GM18498 (cell line): ENCODE measurements around the gene TELO2.

ENCODE experiments used
- ATAC-seq: cut with Tn5 transposase; IDR thresholded peaks from one replicate; pipeline ENCODE4 v1.9.1; 2021; ENCODE audit warnings: mild to moderate bottlenecking, moderate library complexity; ENCODE audit not compliant: unreplicated experiment

Gene TELO2

DNA sequence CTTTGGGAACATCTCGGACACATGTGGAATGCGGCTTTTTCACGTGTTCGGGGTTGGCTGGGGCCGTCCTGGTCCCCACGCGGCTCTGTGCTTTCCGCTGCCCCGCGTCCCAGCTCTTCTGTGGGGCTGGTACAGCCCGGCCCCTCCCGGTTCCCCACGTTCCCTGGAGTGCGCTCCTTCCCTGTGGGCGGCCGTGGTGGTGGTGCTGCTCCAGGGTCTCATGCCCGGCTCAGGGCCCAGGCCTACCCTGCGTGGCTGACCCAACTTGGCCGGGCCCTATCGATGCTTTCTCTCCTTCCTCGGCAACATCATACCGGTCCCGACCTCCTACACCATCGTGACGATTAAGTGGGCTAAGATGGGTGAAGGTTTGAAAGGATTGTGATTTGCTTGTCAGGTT, 3.3 kb downstream of the TELO2 start:
- no peak for ATAC-seq

DNA sequence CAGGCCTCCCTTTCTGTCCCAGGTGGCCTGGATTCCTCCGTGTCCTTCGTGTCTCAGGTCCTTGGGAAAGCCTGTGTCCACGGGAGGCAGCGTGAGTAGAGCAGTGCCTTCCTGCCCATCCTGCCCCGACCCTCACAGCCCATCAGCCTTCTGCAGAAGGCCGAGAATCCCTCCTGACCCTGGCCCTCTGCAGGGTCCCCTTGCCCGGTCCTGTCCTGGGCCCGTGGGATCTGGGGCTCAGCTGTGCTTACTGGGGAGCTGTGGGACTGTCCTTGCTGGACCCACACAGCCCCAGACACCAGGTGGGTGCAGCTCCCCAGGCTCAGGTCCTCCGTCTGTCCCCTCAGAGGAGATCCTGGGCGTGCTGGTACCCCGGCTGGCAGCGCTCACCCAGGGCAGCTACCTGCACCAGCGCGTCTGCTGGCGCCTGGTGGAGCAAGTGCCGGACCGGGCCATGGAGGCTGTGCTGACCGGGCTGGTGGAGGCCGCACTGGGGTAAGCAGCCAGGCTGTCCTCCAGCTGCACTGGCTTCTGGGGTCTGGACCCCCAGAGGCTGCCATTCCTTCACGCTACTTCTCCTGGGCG, 3.9 kb downstream of the TELO2 start:
- no peak for ATAC-seq

DNA sequence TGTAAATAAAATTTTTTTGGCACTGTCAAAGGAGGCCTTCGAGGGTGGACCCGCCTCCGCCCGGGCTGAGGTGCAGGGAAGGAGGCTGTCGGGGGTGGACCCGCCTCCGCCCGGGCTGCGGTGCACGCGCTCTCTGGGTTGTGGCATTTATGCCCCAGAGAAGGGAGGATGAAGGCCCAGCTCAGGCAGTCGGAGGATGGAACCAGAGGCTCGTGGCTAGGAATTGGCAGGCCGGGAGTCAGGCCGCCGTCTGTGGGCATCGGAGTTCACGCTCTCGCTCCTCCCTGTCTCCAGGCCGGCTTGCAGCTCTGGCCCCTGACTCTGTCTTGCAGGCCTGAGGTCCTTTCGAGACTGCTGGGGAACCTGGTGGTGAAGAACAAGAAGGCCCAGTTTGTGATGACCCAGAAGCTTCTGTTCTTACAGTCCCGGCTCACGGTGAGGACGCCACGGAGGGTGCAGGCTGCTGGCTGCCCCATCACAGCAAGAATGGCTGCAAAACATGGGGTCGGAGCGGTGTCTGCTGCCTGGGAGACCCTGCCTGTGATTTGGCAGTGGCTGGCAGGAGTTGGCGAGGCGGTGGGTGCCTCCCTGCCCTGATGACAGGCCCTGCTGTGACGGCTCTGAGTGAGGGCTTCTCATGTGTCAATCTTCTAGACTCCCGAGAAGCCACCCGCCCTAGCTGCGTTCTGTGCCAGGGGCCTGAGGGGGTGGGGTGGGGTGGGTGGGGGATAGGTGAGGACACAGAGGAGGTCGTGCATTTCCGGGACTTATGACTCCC, 5.9 kb downstream of the TELO2 start:
- no peak for ATAC-seq

DNA sequence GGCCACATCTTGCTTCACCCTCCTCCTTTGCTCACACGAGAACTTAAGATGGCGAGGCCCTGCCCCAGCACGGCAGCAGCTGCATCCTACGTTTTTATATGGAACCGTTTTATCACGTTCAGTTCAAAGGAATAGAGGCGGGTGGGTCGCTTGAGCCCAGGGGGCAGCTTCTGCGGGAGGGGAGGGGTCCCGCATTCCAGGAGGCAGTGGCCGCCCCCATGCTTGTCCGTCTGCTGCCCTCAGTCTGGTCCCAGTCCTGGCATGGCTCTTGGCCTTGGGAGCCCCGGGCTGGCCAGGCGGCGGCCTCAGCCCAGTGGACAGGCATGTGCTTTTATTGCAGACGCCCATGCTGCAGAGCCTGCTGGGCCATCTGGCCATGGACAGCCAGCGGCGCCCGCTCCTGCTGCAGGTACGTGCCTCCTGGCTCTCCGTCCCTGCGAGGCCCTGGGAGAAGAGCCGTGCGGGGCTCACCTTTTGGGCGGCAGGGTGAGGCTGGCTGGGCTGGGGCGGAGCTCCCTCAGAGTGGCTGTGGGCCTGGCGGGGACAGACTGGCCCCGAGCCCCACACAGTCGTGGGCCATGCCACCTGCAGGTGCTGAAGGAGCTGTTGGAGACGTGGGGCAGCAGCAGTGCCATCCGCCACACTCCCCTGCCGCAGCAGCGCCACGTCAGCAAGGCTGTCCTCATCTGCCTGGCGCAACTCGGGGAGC, 6.8 kb downstream of the TELO2 start:
- no peak for ATAC-seq

DNA sequence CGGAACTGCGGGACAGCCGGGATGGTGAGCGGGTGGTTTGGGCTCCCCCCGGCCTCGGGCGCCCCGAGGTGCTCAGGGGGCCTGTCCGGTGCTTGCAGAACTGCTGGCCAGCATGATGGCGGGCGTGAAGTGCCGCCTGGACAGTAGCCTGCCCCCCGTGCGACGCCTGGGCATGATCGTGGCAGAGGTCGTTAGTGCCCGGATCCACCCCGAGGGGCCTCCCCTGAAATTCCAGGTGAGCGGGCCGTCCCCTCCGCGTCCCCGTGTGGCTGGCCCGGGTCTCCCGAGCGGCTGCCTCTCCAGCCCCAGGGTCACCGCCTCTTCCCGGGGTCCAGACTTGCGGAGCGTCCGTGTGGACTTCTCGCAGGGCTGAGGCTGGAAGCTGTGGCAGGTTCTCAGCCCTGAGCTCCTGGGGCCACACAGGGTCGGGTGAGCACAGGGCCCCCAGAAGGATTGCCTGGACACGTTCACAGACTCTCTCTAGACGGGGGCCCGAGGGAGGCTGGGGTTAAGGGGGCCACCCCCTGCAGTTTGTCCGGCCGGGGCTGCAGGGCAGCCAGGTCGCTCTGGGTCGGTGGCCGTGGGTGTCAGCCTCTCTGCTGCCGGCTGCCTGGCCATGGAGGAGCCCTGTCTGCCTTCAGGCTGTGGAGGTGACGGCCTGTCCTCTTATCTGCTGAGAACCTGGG, 7.4 kb downstream of the TELO2 start:
- ATAC-seq, result no peak

DNA sequence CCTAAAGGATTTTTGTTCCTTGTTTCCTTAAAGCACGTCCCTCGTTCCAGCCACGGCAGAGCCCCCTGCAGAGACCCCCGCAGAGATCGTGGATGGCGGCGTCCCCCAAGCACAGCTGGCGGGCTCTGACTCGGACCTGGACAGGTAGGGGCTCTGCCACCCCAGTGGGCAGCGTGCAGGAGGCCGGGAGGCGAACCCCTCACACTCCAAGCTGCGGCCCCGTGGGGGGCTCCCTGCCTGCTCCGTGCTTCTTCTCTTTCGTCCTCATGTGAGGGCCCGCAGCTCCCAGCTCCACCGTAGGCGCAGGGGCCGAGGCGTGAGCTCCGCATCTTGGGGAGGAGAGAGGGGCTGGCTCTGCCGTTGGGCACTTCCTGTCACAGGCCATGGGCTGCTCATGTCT, 8.5 kb downstream of the TELO2 start:
- ATAC-seq, result no peak

DNA sequence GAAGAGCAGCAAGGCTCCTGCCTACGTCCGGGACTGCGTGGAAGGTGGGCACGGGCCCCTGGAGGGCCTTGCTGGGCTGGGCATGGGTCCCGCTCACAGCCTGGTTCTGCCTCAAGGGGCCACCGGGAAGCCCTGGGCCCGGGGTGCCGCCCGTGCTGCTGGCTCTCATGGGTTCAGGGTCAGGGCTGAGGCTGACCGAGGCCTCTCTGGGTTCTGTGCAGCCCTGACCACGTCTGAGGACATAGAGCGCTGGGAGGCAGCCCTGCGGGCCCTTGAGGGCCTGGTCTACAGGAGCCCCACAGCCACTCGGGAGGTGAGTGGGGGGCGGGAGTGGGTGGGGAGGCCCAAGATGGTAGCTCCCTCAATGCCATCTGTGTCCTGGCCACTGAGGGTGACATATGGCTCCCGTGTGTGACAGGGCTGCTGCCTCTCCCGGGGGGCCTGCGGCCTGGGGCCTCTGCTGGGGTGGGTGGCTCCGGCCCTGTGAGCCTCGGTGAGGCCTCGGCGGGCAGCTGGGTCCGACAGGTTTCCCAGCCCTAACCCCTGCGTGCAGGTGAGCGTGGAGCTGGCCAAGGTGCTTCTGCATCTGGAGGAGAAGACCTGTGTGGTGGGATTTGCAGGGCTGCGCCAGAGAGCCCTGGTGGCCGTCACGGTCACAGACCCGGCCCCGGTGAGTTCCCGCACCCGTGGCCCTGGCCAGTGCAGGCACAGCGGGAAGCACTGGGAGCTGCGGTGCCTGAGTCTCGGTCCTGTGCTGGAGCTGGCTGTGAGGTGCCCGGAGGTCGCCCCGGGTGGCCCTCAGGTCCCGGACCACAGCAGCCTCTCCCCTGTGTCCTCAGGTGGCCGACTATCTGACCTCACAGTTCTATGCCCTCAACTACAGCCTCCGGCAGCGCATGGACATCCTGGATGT, 9.2 kb downstream of the TELO2 start:
- no peak for ATAC-seq

DNA sequence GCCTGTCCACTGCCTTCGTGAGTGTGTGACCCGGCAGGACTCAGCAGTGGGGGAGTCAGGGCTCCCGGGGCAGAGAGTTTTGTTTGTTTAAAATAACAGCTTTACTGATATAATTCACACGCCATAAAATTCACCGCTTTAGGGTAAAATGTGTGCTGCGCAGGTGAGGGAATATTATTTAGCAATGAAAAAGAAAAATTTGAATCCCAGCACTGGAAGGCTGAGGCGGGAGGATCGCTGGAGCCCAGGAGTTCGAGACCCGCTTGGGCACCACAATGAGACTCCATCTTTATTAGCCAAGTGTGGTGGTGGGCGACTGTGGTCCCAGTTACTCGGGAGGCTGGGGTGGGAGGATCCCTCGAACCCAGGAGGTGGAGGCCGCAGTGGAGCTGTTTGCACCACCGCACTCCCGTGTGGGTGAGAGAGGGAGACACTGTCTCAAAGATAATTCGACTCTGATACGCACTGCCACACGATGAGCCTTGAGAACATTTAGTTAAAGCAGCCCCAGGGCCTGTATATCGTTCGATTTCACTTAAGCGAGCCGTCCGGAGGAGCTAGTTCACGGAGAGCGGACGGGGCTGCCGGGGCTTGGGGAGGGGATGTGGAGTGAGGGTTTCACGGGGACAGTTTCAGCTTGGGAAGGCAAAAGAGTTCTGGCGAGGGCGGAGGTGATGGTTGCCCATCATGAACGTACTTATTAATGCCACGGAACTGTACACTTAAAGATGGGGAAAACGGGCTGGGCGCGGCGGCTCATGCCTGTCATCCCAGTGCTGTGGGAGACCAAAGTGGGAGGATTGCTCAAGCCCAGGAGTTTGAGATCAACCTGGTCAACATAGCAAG, 10.2 kb downstream of the TELO2 start:
- ATAC-seq, result no peak

DNA sequence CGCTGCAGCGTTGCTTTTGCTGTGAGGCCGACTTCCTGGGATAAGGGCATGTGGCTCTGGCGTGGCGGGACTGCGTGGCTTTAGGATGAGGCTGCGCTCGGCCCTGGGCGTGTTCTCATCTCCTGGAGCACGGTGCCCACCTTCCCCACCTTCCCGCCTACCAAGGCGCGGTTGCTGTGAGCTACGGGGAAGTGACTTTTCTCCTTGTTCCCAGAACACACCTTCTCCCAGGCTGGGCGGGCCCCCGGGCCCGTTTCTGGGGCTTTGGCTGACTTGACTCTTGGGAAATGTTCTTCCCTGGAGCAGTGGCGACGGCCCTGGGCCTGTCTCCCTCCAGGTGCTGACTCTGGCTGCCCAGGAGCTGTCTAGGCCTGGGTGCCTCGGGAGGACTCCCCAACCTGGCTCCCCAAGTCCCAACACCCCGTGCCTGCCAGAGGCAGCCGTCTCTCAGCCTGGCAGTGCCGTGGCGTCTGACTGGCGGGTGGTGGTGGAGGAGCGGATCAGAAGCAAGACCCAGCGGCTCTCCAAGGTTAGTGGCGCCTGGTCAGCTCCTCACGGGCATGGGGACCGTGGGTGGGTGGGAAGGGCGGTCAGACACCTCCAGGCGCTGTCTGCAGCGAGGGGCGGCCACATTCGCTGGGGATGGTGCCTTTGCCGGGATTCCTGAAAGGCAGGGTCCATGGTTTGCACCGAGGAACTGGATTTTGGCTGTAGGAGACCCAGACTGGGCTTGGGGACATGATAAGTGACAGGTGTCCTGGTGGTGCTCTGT, 12.1 kb downstream of the TELO2 start:
- ATAC-seq, result no peak

DNA sequence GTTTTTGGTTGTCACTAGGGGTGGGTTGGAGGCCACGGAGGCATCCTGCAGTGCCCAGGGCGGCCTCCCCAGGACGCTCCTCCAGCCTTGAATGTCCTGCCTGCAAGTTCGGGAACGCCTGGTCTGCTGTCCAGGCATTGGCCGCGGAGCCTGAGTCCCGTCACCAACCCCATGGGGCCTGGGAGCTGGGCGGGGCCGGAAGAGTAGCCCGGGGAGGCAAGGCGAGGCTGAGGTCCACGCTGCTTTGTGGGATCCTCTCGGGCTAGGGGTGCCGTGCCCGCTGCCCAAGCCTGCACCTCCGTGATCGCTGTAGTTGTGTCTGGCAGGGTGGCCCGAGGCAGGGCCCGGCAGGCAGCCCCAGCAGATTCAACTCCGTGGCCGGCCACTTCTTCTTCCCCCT, 12.8 kb downstream of the TELO2 start:
- ATAC-seq, result no peak

DNA sequence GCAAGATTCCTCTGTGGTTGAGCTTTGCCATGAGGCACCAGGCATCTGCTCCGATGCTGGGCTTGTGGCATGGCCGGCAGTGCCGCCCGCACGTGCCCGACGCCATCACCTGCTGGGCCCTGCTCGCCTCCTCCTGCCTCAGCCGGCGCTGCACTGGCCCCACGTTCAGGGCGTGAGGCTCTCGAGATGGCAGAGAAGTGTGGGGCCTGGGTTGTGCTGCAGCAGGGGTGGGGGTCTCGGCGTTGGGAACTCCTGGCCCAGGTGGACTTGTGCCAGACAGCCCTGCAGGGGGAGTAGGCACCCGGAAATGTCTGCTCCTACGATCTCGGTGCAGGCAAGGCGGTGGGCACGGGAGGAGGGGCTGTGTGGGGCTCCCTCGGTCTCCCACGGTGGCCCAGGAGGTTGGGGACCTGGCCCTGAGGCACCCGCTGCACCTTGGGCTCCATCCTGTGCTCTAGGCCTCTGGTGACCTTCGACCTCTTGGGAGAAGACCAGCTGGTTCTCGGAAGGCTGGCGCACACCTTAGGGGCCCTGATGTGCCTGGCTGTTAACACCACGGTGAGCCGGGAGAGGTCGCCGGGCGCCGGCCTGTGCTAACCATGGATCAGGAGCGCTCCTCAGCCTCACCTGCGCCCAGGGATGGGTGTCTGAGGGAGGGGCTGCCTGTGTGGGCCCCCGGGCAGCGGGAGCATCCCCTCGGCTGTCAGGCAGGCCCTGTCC, 13.5 kb downstream of the TELO2 start:
- ATAC-seq, result no peak

DNA sequence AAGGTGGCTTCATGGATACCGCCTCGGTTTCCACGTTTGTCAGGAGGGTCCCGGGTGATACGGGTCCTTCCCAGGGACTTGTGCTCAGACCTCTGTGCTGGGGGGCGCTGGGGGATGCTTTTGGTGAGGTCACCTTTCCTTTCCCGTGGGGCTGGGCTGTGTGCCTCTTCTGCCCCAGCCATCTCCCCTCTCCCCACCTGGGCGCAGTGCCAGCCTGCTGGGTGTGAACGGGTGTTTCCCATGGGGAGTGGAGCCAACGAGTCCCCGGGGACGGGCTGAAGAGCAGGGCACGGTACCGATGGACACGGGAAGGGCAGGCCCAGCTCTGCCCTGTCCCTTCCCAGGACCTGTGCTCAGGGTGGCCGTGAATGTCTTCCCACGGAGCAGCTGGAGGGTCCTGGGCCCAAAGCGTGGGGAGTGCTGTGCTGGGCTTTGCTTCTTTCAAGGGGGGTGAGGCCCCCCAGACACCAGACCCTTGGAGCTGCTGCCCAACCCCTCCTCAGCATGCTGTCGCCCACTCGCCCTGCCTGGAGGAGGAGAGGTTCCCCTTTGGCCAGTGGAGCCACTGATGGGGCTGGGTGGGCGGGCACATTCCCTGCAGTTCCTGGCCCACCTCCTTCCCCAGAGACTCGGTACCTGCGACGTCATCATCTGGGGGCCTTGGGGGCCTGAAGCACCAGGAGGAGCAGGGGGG, 15.5 kb downstream of the TELO2 start:
- no peak for ATAC-seq

DNA sequence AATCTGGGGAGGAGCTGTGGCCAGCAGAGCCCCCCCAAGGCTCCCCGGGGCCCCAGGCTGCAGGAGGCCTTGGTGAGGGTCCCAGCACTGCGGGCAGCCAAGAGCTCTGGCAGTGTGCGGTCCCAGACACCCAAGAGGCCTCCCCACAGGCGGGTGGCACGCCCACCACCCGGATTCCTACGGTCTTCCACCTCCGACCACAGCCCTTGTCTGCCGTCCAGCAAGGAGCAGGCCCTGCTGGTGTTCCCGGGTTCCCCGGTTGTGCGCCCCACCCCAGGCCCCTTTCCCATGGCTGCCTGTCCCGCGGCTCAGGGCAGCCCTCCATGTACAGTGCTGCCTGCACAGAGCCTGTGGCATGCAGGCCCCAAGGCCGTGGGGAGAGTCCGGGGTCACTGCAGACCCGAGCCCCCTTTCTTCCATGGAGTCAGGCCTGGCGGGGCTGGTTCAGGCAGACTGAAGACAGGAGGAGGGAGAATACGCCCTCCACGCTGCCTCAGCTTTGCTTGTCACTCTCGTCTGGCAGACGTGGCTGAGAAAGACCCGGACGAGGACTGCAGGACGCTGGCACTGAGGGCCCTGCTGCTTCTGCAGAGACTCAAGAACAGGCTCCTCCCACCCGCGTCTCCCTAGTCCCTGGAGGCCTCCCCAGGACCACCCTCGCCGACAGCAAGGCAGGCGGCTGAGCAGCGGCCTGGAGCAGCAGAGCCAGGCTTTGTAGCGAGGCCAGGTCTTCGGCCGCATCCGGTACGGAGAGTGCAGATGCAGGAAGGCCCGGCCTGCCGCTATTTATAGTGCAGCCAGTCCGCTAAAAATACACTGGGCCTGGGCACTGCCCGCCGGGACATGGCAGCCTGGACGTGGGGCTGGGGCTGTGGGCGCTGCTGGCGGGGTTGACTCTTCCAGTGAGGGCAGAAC, 16.4 kb downstream of the TELO2 start:
- no peak for ATAC-seq

DNA sequence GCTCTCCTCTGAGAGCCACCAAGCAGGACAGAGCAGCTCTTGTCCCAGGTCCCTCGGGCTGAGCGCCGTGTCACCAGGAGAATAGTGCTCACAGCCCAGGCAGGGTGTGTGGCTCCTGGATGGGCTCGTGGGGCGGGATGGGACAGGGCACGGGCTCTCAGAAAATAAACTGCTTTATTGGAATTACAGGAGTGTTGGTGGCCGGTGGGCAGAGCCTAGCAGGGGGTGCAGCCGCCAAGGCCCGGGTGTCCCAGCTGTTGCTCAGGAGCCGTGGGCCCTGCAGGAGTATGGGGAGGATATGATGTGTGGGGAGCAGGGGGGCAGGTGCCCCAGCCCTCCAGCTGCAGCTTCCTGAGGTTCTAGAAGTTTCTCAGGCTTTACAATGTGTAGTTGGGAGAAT, 17.1 kb downstream of the TELO2 start:
- no peak for ATAC-seq

DNA sequence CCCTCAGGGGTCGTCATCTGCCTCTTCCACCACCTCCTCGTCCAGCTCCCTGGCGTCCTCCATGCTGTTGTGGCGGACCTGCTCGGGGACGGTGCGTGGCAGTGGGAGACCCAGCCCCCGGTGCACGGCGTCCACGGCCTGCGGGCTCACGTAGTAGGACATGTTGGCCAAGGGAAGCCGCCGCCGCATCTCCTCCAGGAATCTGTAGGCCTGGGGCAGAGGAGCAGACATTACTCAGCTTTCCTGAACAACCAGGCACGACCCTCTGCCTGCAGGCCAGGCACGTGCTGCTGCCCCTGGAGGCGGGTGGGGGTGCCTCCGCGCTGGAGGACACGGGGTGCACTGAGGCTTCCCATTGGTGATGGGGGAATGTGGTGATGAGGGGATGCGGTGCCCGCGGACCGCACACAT, 17.8 kb downstream of the TELO2 start:
- ATAC-seq, result no peak

DNA sequence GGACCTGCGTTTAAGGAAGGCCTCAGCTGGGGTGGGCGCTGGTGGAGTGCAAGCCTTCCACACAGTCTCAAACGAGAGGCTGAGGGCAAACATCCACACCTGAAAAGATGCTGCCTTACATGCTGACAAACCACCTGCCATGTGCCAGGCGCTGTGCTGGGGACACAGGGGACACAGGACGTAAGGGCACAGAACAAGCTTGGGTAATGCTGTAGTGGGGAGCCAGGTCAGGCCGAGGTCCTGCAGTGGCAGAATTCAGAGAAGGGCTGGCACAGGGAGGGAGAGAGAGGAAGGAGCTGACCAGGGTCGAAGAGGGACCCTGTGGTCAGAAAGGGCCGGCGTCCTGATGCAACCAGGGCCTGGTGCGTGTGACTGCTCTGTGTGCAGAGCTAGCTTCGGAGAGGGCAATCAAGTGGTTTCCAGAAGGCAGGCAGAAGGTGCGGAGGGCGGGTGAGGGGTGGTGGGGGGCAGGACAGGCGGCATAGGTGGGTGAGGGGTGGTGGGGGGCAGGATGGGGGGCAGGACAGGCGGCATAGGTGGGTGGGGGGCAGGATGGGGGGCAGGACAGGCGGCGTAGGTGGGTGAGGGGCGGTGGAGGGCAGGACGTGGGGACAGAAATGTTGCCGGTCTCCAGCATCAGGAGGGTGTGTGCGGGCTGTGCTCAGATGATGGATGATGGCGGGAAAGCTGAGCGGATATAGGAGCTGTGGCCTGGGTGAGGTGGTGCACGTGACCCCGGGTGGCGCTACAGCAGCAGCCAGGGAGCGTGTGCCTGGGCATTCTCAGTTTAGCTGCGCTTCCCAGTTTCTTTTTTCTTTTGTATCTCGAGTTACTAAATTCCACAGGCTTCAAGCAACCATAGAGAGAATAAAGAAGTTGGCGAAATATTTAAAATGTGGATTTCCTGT, 18.8 kb downstream of the TELO2 start:
- no peak for ATAC-seq
